ENCODE results near the gene MC1R. TPM values are rescaled to one million over a fixed set of nuclear protein-coding genes. Genes with fewer than 3 reads are reported as not detected.

MC1R gene
- total RNA-seq, 1 experiment from 2014 or later, result 13.1 TPM

- Mint-ChIP-seq H3K4me3 (ENCODE audit: unreplicated experiment) (no peak overlapping the region), H3K4me1 (ENCODE audit: insufficient read depth, unreplicated experiment) (peaks cover 17% of the 10 kb centered on the region), H3K36me3 (ENCODE audit: insufficient read depth, unreplicated experiment) (peaks cover 11% of the 10 kb centered on the region), H3K27me3 (ENCODE audit: insufficient read depth, unreplicated experiment) (no peaks in the 10 kb centered on the region), H3K27ac (ENCODE audit: low read depth, unreplicated experiment) (peak overlapping the region; percentile 76), H3K9me3 (ENCODE audit: unreplicated experiment) (no peaks in the 10 kb centered on the region)
- POLR2A ChIA-PET, result interaction anchor here (0.7 to 4.0 kb wide), 8 partner anchors 11 to 201 kb away, joined by 4 to 31 read pairs (median 6); partner anchors contain the start of genes TCF25 and VPS9D1
- CTCF ChIA-PET, result interaction anchor here (0.6 kb wide), 2 partner anchors 235 to 379 kb away, joined by 3 to 5 read pairs; partner anchors contain the start of gene CDK10
- DNase-seq (ENCODE audit: unreplicated experiment), result no peak
- intact Hi-C loops (cut with micrococcal nuclease), result loop anchor here (5.0 kb wide), 1 partner anchor 219 kb away; the partner anchor contains the start of gene SPATA2L
- no peak for TF ChIP-seq CTCF (IDR thresholded peaks at IDR 0.05; ENCODE audit: unreplicated experiment)
- BruUV-seq (replicated peaks), result no TSS peak
Measured at GRCh38 chr16:89921131-89921701, 2.6 kb downstream of the MC1R start.

- Mint-ChIP-seq H3K4me3 (ENCODE audit: unreplicated experiment) (peak overlapping the region; percentile 74), H3K9me3 (ENCODE audit: unreplicated experiment) (no peaks in the 10 kb centered on the region), H3K27me3 (ENCODE audit: insufficient read depth, unreplicated experiment) (no peaks in the 10 kb centered on the region), H3K36me3 (ENCODE audit: insufficient read depth, unreplicated experiment) (peaks cover 13% of the 10 kb centered on the region), H3K27ac (ENCODE audit: low read depth, unreplicated experiment) (peak overlapping the region; percentile 76), H3K4me1 (ENCODE audit: insufficient read depth, unreplicated experiment) (peaks cover 17% of the 10 kb centered on the region)
- intact Hi-C loops (cut with micrococcal nuclease), result loop anchor here (5.0 kb wide), 1 partner anchor 220 kb away; the partner anchor contains the start of gene SPATA2L
- BruUV-seq (replicated peaks), result TSS peak; percentile 31
- POLR2A ChIA-PET, result interaction anchor here (0.6 to 4.0 kb wide), 12 partner anchors 12 to 320 kb away, joined by 3 to 31 read pairs (median 4); partner anchors contain the start of genes TCF25 and VPS9D1
- TF ChIP-seq CTCF (IDR thresholded peaks at IDR 0.05; ENCODE audit: unreplicated experiment), result no peak
- DNase-seq (ENCODE audit: unreplicated experiment), result peak; percentile 94
- CTCF ChIA-PET, result interaction anchor here (0.6 kb wide), 1 partner anchor 380 kb away, joined by 5 read pairs; no protein-coding TSS in a partner anchor
Measured at GRCh38 chr16:89921702-89922476, 3.2 kb downstream of the MC1R start.

- Mint-ChIP-seq H3K36me3 (ENCODE audit: insufficient read depth, unreplicated experiment) (peaks cover 13% of the 10 kb centered on the region), H3K27ac (ENCODE audit: low read depth, unreplicated experiment) (peak overlapping the region; percentile 76), H3K4me1 (ENCODE audit: insufficient read depth, unreplicated experiment) (peaks cover 17% of the 10 kb centered on the region), H3K9me3 (ENCODE audit: unreplicated experiment) (no peaks in the 10 kb centered on the region), H3K27me3 (ENCODE audit: insufficient read depth, unreplicated experiment) (no peaks in the 10 kb centered on the region), H3K4me3 (ENCODE audit: unreplicated experiment) (peak overlapping the region; percentile 74)
- DNase-seq (ENCODE audit: unreplicated experiment), result peak; percentile 90
- ChIA-PET POLR2A (interaction anchor here (0.7 to 4.0 kb wide), 13 partner anchors 10 to 321 kb away, joined by 3 to 31 read pairs (median 4); partner anchors contain the start of genes TCF25 and VPS9D1), CTCF (no interaction called here)
- intact Hi-C loops (cut with micrococcal nuclease), result loop anchor here (5.0 kb wide), 1 partner anchor 220 kb away; the partner anchor contains the start of gene SPATA2L
- TF ChIP-seq CTCF (IDR thresholded peaks at IDR 0.05; ENCODE audit: unreplicated experiment), result no peak
- no TSS peak for BruUV-seq (replicated peaks)
Measured at GRCh38 chr16:89922477-89922883, 3.8 kb downstream of the MC1R start.

Measured in MCF 10A (cell line).